Measurements from ENCODE around the gene KLHL40.

DNA sequence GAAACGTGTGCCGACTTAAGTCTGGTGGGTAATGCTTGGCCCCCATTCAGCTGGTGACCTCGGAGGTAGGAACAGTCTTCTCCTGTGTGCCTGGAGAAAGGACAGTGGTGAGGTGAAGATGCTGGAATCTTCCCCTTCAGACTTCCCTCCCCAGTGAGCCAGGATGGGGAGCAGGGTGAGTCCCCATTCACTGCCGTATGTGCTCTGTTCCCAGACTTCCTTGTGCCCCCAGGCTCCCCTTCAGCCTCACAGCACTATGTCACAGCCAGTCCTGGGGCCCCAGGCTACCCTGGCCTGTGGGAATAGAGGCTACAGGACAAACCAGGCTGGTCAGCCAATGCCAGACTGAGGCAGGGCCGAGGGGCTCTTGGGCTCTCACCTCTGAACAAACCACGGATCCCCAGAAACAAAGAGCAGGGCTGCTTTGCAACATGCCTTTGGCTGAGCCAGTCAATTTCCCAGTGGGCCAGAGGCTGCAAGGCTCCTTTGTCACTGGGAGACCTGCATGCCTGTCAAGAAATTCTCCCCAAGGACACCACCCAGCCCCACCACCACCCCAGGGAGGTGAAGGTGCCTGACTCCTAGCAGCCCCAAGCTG lies 49.0 kb downstream of the KLHL40 start:
- TF ChIP-seq, protein P1, sequence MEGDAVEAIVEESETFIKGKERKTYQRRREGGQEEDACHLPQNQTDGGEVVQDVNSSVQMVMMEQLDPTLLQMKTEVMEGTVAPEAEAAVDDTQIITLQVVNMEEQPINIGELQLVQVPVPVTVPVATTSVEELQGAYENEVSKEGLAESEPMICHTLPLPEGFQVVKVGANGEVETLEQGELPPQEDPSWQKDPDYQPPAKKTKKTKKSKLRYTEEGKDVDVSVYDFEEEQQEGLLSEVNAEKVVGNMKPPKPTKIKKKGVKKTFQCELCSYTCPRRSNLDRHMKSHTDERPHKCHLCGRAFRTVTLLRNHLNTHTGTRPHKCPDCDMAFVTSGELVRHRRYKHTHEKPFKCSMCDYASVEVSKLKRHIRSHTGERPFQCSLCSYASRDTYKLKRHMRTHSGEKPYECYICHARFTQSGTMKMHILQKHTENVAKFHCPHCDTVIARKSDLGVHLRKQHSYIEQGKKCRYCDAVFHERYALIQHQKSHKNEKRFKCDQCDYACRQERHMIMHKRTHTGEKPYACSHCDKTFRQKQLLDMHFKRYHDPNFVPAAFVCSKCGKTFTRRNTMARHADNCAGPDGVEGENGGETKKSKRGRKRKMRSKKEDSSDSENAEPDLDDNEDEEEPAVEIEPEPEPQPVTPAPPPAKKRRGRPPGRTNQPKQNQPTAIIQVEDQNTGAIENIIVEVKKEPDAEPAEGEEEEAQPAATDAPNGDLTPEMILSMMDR (IDR thresholded peaks at IDR 0.05; ENCODE audit: insufficient read depth, low read depth, low read length), result no peak
- no peak for TF ChIP-seq EZH2 (IDR thresholded peaks at IDR 0.05; ENCODE audit: insufficient read depth, low read length)
